Naive thymus-derived CD4-positive, alpha-beta T cell (primary cell): Measurements from ENCODE around the gene DOCK3. TPM values are rescaled to one million over a fixed set of nuclear protein-coding genes. Genes with fewer than 3 reads are reported as not detected.
A peak's percentile ranks its signal among the peaks of the same experiment; 100 is the strongest.

Experiments used
- ATAC-seq: fragments of 150-1000 bp; cut with Tn5 transposase; 2 replicates; pipeline ENCODE4 v1.10.0; 2021; ENCODE audit warnings: mild to moderate bottlenecking, moderate library complexity
- CTCF ChIA-PET: fragments of 350-600 bp; sonication (Branson Sonifier 250); formaldehyde crosslinking; loops from one replicate; lab custom pipeline; 2021; ENCODE audit warnings: antibody characterized with exemption; lab: Charles Lee
- POLR2A ChIA-PET: fragments of 350-600 bp; sonication (Branson Sonifier 250); formaldehyde crosslinking; loops from one replicate; lab custom pipeline; 2021; ENCODE audit warnings: antibody characterized with exemption, inconsistent platforms; lab: Charles Lee
- DNase-seq, 9 donors: peaks; one replicate each; pipeline versions ENCODE4 v3.0.0 to v3.0.0-alpha.2; 2020 to 2022; ENCODE audit warnings: mixed read lengths in 1 of 9
- H3K27ac ChIP-seq: one replicate; pipeline ENCODE4 v1.7.0; 2013; ENCODE audit warnings: mild to moderate bottlenecking, low read depth, low read length, moderate library complexity
- H3K27me3 ChIP-seq, 2 donors: one replicate each; pipeline ENCODE4 v1.7.0; 2013; ENCODE audit warnings: low read length in 2 of 2, mild to moderate bottlenecking in 2 of 2, moderate library complexity in 2 of 2; ENCODE audit not compliant: control insufficient read depth in 2 of 2, insufficient read depth in 2 of 2
- H3K36me3 ChIP-seq, 3 experiments: 1 replicate in 2 of 3; 2 replicates in 1 of 3; pipeline ENCODE4 v1.7.0; 2013; ENCODE audit warnings: low read length in 3 of 3, mild to moderate bottlenecking in 3 of 3, moderate library complexity in 1 of 3; ENCODE audit not compliant: insufficient read depth in 3 of 3, control insufficient read depth in 2 of 3
- H3K4me1 ChIP-seq, 2 donors: one replicate each; pipeline ENCODE4 v1.7.0; 2013; ENCODE audit warnings: low read length in 2 of 2, mild to moderate bottlenecking in 2 of 2, moderate library complexity in 1 of 2; ENCODE audit not compliant: control insufficient read depth in 2 of 2, insufficient read depth in 2 of 2
- H3K4me3 ChIP-seq: 2 replicates; pipeline ENCODE4 v1.7.0; 2013; ENCODE audit warnings: mild to moderate bottlenecking, low read length
- H3K9me3 ChIP-seq, 3 experiments: 1 replicate in 2 of 3; 2 replicates in 1 of 3; pipeline ENCODE4 v1.7.0; 2013; ENCODE audit warnings: low read length in 3 of 3; ENCODE audit not compliant: control insufficient read depth in 2 of 3
- H3K27ac Mint-ChIP-seq, 9 donors: one replicate each; pipeline ENCODE4 v1.8.0; 2020 to 2022; ENCODE audit warnings: mixed read lengths in 9 of 9, mild to moderate bottlenecking in 8 of 9, moderate library complexity in 5 of 9, inconsistent platforms in 2 of 9
- H3K27me3 Mint-ChIP-seq, 5 donors: one replicate each; pipeline ENCODE4 v1.8.0; 2021 to 2022; ENCODE audit warnings: mixed read lengths in 5 of 5, mild to moderate bottlenecking in 1 of 5
- H3K36me3 Mint-ChIP-seq, 5 donors: one replicate each; pipeline ENCODE4 v1.8.0; 2020 to 2022; ENCODE audit warnings: mixed read lengths in 5 of 5, mild to moderate bottlenecking in 3 of 5, inconsistent platforms in 1 of 5
- H3K4me1 Mint-ChIP-seq, 7 donors: one replicate each; pipeline ENCODE4 v1.8.0; 2020 to 2022; ENCODE audit warnings: mixed read lengths in 7 of 7, mild to moderate bottlenecking in 3 of 7, inconsistent platforms in 1 of 7
- H3K4me3 Mint-ChIP-seq, 10 donors: one replicate each; pipeline ENCODE4 v1.8.0; 2020 to 2022; ENCODE audit warnings: mild to moderate bottlenecking in 10 of 10, mixed read lengths in 10 of 10, moderate library complexity in 6 of 10, inconsistent platforms in 2 of 10
- H3K9me3 Mint-ChIP-seq, 11 donors: one replicate each; pipeline ENCODE4 v1.8.0; 2020 to 2022; ENCODE audit warnings: mixed read lengths in 11 of 11, mild to moderate bottlenecking in 4 of 11, inconsistent platforms in 1 of 11, moderate library complexity in 1 of 11
- intact Hi-C, 2 donors: fragments of 100-400 bp; cut with micrococcal nuclease; formaldehyde crosslinking; loops; one replicate each; pipeline ENCODE4 v1.15.1; 2023
- polyA plus RNA-seq, 2 donors: library from polyadenylated mRNA; unstranded; fragments of 300-500 nt; fragmentation: Illumina TruSeq; gene quantifications; one replicate each; pipeline ENCODE4 v1.2.3, GENCODE V29; 2021
- total RNA-seq, 6 experiments: library from RNA in 5 of 6; stranded (reverse) in 5 of 6; gene quantifications; 1 replicate in 5 of 6; 2 replicates in 1 of 6; pipeline ENCODE4 v1.2.3 and lab custom pipeline; 2021 to 2026

Gene DOCK3
- total and polyA plus RNA-seq, 7 experiments from 2014 or later = 0.19 to 2.9 (median 1.5) TPM

DNA sequence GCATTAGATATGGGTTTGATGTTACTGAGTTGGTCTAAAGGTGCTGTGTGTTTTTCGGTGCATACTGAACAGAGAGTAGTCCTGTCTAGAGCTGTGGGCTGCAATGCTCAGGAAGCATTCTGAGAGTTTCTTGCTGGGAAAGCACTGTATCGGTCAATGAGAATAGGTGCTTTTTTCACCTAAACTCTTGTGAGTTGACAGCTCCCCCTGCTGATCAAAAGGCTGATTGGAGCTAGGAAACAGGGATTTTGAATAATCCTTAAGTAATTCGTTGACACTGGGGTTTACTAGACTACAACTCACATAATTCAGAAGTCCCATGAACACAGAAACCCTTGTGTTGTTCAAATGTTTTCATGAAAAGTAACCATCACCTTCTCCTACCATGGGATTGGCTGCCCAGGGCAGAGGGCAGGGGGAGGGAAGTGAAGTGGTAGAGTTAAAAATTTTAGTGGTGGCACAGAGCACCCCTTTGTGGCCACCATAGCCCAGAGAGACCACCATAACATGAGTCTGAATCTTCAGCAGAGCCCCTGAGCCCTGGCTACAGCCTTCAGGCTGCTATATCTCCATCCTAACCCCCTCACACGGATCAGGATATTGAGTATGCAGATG is 697.3 kb downstream of the DOCK3 start:
- no peak overlapping the region for H3K4me3 Mint-ChIP-seq
- Histone ChIP-seq H3K27me3 (no peaks in the 10 kb centered on the region), H3K27ac (no peak overlapping the region), H3K9me3 (no peaks in the 10 kb centered on the region), H3K4me1 (no peaks in the 10 kb centered on the region), H3K36me3 (no peaks in the 10 kb centered on the region), H3K4me3 (no peak overlapping the region)
- H3K9me3 Mint-ChIP-seq = peaks cover 0 to 7% (median 0%) of the 10 kb centered on the region in 11 donors
- H3K27ac Mint-ChIP-seq = no peak overlapping the region
- DNase-seq (peak in 8 of 9 donors; percentile 22 to 66 (median 49)), ATAC-seq (peak; percentile 50)
- intact Hi-C loops = loop anchor here (1.0 to 2.0 kb wide), 9 partner anchors 103 to 803 kb away; partner anchors contain the start of genes DOCK3 (in 1 of the 2) and HEMK1 (in 1 of the 2)
- peaks cover 0 to 3% (median 0%) of the 10 kb centered on the region in 5 donors for H3K36me3 Mint-ChIP-seq
- H3K27me3 Mint-ChIP-seq = peaks cover 0 to 4% (median 3%) of the 10 kb centered on the region in 5 donors
- H3K4me1 Mint-ChIP-seq = peaks cover 0 to 7% (median 5%) of the 10 kb centered on the region in 7 donors
- ChIA-PET POLR2A (interaction anchor here (1.8 kb wide), 1 partner anchor 756 kb away, joined by 10 read pairs; no protein-coding TSS in a partner anchor), CTCF (interaction anchor here (0.8 to 5.0 kb wide), 5 partner anchors 102 to 758 kb away, joined by 3 to 26 read pairs (median 5); partner anchors contain the start of gene MAPKAPK3)

DNA sequence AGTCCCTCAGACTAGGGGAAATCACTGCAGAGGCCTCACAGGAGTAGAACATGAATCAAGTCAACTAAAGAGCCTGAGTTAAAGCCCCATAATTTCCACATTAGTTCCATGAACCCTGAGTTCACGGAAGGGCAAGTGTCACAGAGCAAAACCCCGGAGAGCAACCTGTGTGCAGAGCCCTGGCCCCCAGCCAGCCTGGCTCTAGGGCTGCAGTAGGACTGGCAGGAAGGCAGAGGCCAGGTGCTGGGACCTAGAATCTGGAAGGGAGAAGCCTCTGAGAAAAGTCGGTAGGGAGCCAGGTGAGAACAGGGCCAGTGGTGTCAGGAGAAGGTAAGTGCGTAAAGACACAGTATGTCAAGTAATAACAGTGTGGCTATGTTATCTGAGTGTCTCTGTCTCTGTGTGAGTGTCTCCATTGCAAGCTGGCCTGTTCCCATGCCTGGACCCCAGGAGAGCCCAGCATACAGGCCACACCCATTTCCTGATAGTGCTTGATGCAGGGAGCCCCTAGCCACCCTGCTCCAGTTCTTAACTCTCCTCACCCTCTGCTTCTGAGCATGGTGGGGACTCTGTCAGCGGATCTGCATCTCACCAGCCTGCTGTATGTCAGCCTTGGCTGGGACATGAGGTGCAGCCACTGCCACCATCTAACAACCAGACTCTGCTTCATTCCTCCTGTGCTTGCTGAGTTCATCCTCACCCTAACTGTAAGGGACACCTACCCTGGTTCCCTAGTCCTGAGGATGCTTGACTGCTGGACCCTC is 699.1 kb downstream of the DOCK3 start:
- intact Hi-C loops = loop anchor here in 1 of 2 donors (2.0 kb wide), 1 partner anchor 699 kb away; the partner anchor contains the start of gene DOCK3
- POLR2A ChIA-PET = no interaction called here
- Mint-ChIP-seq H3K9me3 (no peaks in the 10 kb centered on the region), H3K4me1 (peaks cover 3 to 22% (median 9%) of the 10 kb centered on the region in 7 donors), H3K36me3 (no peaks in the 10 kb centered on the region), H3K4me3 (no peak overlapping the region), H3K27me3 (peaks cover 0 to 4% (median 0%) of the 10 kb centered on the region in 5 donors), H3K27ac (no peak overlapping the region)
- H3K27ac ChIP-seq = no peak overlapping the region
- no peaks in the 10 kb centered on the region for H3K27me3 ChIP-seq
- H3K9me3 ChIP-seq = no peaks in the 10 kb centered on the region
- ATAC-seq (no peak), DNase-seq (no peak)
- CTCF ChIA-PET = interaction anchor here (5.0 kb wide), 1 partner anchor 402 kb away, joined by 26 read pairs; no protein-coding TSS in a partner anchor
- peaks cover 0 to 3% of the 10 kb centered on the region in 2 donors for H3K4me1 ChIP-seq
- H3K4me3 ChIP-seq = no peak overlapping the region
- no peaks in the 10 kb centered on the region for H3K36me3 ChIP-seq

DNA sequence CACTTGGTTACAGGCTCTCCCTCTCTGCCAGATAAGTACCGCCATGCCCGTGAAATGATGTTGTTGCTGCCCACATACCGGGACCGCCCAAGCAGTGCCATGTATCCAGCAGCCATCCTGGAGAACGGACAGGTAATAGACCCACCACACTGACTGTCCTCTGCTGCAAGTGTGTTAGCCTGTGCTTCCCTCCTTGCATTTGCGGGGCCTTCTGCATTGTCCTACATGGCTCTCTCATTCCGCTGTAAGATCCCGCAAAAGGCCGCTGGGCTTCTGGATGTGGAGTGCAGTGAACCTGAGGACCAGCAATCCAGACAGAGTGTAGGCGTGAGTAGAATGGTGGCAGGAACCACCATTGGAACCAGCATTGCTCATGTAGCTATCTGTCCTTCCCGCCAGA is 699.7 kb downstream of the DOCK3 start:
- Histone ChIP-seq H3K27ac (no peak overlapping the region), H3K27me3 (no peaks in the 10 kb centered on the region), H3K4me1 (peaks cover 0 to 9% of the 10 kb centered on the region in 2 donors), H3K36me3 (no peaks in the 10 kb centered on the region), H3K4me3 (no peak overlapping the region), H3K9me3 (no peaks in the 10 kb centered on the region)
- ChIA-PET POLR2A (no interaction called here), CTCF (no interaction called here)
- ATAC-seq = no peak
- Mint-ChIP-seq H3K27ac (no peak overlapping the region), H3K4me3 (no peak overlapping the region), H3K4me1 (peaks cover 9 to 28% (median 15%) of the 10 kb centered on the region in 7 donors), H3K36me3 (no peaks in the 10 kb centered on the region), H3K27me3 (peaks cover 0 to 2% (median 0%) of the 10 kb centered on the region in 5 donors), H3K9me3 (no peaks in the 10 kb centered on the region)
- DNase-seq = no peak
- intact Hi-C loops = no loop called here

DNA sequence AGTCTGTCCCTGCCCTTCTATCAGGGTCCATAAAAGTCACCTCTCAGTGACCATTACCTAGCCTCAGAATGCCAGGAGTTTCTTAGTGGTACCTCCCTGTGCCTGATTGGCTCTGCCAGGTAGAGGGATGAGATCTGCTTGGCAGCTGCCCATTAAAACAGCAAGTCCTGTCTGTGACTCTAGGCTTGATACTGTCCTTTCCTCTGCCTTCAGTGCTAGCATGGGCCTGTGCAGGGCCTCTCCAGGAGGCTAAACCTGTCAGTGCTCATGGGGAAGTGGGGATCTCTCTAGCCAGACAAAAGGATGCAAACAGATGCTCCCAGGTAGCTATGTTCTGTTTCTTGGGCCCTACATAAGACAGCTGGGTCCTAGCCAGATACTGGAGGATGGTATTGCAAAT is 700.4 kb downstream of the DOCK3 start:
- Histone ChIP-seq H3K36me3 (no peaks in the 10 kb centered on the region), H3K27me3 (no peaks in the 10 kb centered on the region), H3K9me3 (no peaks in the 10 kb centered on the region), H3K27ac (no peak overlapping the region), H3K4me1 (peaks cover 0 to 13% of the 10 kb centered on the region in 2 donors), H3K4me3 (no peak overlapping the region)
- Mint-ChIP-seq H3K27ac (no peak overlapping the region), H3K4me3 (no peak overlapping the region), H3K9me3 (no peaks in the 10 kb centered on the region), H3K27me3 (peaks cover 0 to under 1% (median 0%) of the 10 kb centered on the region in 5 donors), H3K4me1 (peaks cover 9 to 30% (median 18%) of the 10 kb centered on the region in 7 donors), H3K36me3 (no peaks in the 10 kb centered on the region)
- ATAC-seq = no peak
- intact Hi-C loops = no loop called here
- ChIA-PET CTCF (no interaction called here), POLR2A (no interaction called here)
- DNase-seq = no peak

DNA sequence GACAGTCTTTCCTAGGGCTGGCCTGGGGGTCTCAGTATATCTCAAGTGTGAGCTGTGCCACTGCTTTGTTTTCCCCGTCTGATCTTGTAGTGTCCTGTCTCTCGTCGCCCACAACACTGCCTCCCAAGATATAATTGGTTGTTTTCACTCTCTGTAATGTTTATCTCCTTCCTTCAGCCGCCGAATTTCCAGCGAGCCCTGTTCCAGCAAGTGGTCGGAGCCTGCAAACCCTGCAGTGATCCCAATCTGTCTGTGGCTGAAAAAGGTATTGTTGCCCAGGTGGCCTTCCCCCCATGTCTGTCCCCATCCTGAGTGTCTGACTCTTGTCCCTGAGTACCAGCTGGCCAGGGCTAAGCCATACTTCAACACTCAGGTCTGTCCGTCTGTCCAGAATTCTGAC is 700.8 kb downstream of the DOCK3 start:
- Histone ChIP-seq H3K36me3 (no peaks in the 10 kb centered on the region), H3K27me3 (no peaks in the 10 kb centered on the region), H3K4me3 (no peak overlapping the region), H3K27ac (no peak overlapping the region), H3K9me3 (no peaks in the 10 kb centered on the region), H3K4me1 (peaks cover 0 to 13% of the 10 kb centered on the region in 2 donors)
- Mint-ChIP-seq H3K4me3 (no peak overlapping the region), H3K36me3 (no peaks in the 10 kb centered on the region), H3K27ac (no peak overlapping the region), H3K4me1 (peaks cover 9 to 30% (median 18%) of the 10 kb centered on the region in 7 donors), H3K27me3 (no peaks in the 10 kb centered on the region), H3K9me3 (no peaks in the 10 kb centered on the region)
- DNase-seq (no peak), ATAC-seq (no peak)
- CTCF ChIA-PET = no interaction called here
- POLR2A ChIA-PET = no interaction called here
- intact Hi-C loops = no loop called here

DNA sequence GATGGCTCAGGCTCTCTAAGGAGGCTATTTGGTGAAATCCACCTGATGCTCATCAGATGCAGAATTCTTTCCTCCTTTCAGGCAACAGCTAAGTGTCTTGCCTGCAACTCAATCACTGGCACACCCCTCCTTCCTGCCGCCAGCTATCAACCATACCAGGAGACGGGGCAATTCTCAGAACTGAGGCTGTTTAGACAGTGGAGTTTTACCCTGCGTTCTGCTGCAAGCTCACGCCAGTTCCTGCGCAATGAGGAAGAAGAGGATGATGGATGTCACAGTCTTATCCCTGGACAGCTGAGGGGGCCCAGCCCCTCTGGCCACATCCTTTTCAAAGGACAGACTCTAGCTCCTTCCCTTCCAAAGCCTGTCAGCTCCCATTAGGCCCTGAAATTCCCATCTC is 703.3 kb downstream of the DOCK3 start:
- H3K4me3 ChIP-seq = no peak overlapping the region
- Mint-ChIP-seq H3K4me1 (peaks cover 8 to 22% (median 20%) of the 10 kb centered on the region in 7 donors), H3K27me3 (no peaks in the 10 kb centered on the region), H3K9me3 (no peaks in the 10 kb centered on the region), H3K4me3 (no peak overlapping the region), H3K27ac (peak overlapping the region in 4 of 9 donors; percentile 12 to 76 (median 38)), H3K36me3 (no peaks in the 10 kb centered on the region)
- no peaks in the 10 kb centered on the region for H3K27me3 ChIP-seq
- H3K27ac ChIP-seq = no peak overlapping the region
- intact Hi-C loops = no loop called here
- DNase-seq = no peak
- POLR2A ChIA-PET = interaction anchor here (0.8 to 1.6 kb wide), 4 partner anchors 11 to 762 kb away, joined by 3 to 6 read pairs (median 3); partner anchors contain the start of gene MAPKAPK3
- CTCF ChIA-PET = interaction anchor here (1.0 to 1.2 kb wide), 2 partner anchors 406 to 762 kb away, joined by 3 to 5 read pairs; no protein-coding TSS in a partner anchor
- H3K9me3 ChIP-seq = no peaks in the 10 kb centered on the region
- no peaks in the 10 kb centered on the region for H3K36me3 ChIP-seq
- peaks cover 0 to 13% of the 10 kb centered on the region in 2 donors for H3K4me1 ChIP-seq
- ATAC-seq = no peak
